HepG2 (cell line): ENCODE measurements around the gene SLC6A8. TPM values are rescaled to one million over a fixed set of nuclear protein-coding genes. Genes with fewer than 3 reads are reported as not detected.
A peak's percentile ranks its signal among the peaks of the same experiment; 100 is the strongest.

ENCODE experiments used
- ARNTL ChIP-seq: sonication (generic); formaldehyde crosslinking; IDR thresholded peaks from 2 replicates; pipeline ENCODE4 v1.4.0; 2020; ENCODE audit warnings: mild to moderate bottlenecking, missing genetic modification reagents
- LRRFIP1 ChIP-seq: sonication (generic); formaldehyde crosslinking; conservative IDR thresholded peaks from 2 replicates; pipeline ENCODE4 v1.4.0; 2020; ENCODE audit warnings: missing genetic modification reagents
- MTA3 ChIP-seq: sonication (generic); formaldehyde crosslinking; IDR thresholded peaks from 2 replicates; pipeline ENCODE4 v1.4.0; 2020; ENCODE audit warnings: missing genetic modification reagents
- MXD1 ChIP-seq: sonication (generic); formaldehyde crosslinking; IDR thresholded peaks from 2 replicates; pipeline ENCODE4 v1.4.0; 2020; ENCODE audit warnings: mild to moderate bottlenecking, missing genetic modification reagents
- PAF1 ChIP-seq: IDR thresholded peaks from 2 replicates; pipeline ENCODE4 v1.6.1; 2016; ENCODE audit warnings: missing genetic modification reagents, missing compliant biosample characterization
- RARA ChIP-seq: IDR thresholded peaks from 2 replicates; pipeline ENCODE4 v1.6.1; 2016; ENCODE audit warnings: missing genetic modification reagents, missing compliant biosample characterization
- TP53 ChIP-seq: sonication (generic); formaldehyde crosslinking; conservative IDR thresholded peaks from 2 replicates; pipeline ENCODE4 v1.4.0; 2020; ENCODE audit warnings: missing genetic modification reagents
- ZFP36L2 ChIP-seq: sonication (generic); formaldehyde crosslinking; IDR thresholded peaks from 2 replicates; pipeline ENCODE4 v1.4.0; 2020; ENCODE audit warnings: missing genetic modification reagents
- ZFYVE20 ChIP-seq: sonication (generic); formaldehyde crosslinking; IDR thresholded peaks from 2 replicates; pipeline ENCODE4 v1.8.0; 2023; ENCODE audit warnings: low read depth, mild to moderate bottlenecking, moderate library complexity, missing genetic modification reagents, borderline replicate concordance
- ZNF232 ChIP-seq: sonication (generic); formaldehyde crosslinking; IDR thresholded peaks from 2 replicates; pipeline ENCODE4 v1.4.0; 2020; ENCODE audit warnings: missing genetic modification reagents, borderline replicate concordance
- ZNF557 ChIP-seq: sonication (generic); formaldehyde crosslinking; IDR thresholded peaks from 2 replicates; pipeline ENCODE4 v1.4.0; 2020; ENCODE audit warnings: missing genetic modification reagents
- ZNF703 ChIP-seq: sonication (generic); formaldehyde crosslinking; IDR thresholded peaks from 2 replicates; pipeline ENCODE4 v1.5.1; 2020; ENCODE audit warnings: missing genetic modification reagents, mild to moderate bottlenecking, moderate library complexity, borderline replicate concordance
- ZNF709 ChIP-seq: sonication (generic); formaldehyde crosslinking; IDR thresholded peaks from 2 replicates; pipeline ENCODE4 v1.5.0; 2020; ENCODE audit warnings: mild to moderate bottlenecking, missing genetic modification reagents
- ZNF746 ChIP-seq: sonication (generic); formaldehyde crosslinking; IDR thresholded peaks from 2 replicates; pipeline ENCODE4 v1.8.0; 2022; ENCODE audit warnings: mild to moderate bottlenecking, missing genetic modification reagents
- polyA plus RNA-seq, 8 experiments: library from polyadenylated mRNA; depleted of rRNA in 3 of 8; stranded (reverse) in 7 of 8; unstranded in 1 of 8; fragments of >200 nt; fragmentation: Illumina TruSeq in 4 of 8; extraction: Trizol in 4 of 8; gene quantifications; 2 replicates each; pipeline versions ENCODE4 v1.2.1 to v1.2.3, GENCODE V29; 2011 to 2016; ENCODE audit warnings: low read depth in 4 of 8, missing spikeins in 1 of 8, mixed read lengths in 1 of 8; ENCODE audit not compliant: insufficient read depth in 1 of 8
- total RNA-seq, 5 experiments: library from RNA; depleted of rRNA; stranded (reverse); fragments of >200 nt; fragmentation: Illumina TruSeq; extraction: Trizol; gene quantifications; 2 replicates each; pipeline ENCODE4 v1.2.3, GENCODE V29; 2016; ENCODE audit warnings: low read depth in 1 of 5
- TF ChIP-seq, protein P1 (sequence below), 2 experiments: sonication (generic) in 1 of 2; formaldehyde crosslinking in 1 of 2; IDR thresholded peaks; 2 replicates each; pipeline versions ENCODE4 v1.6.1 to v1.9.0; 2014 to 2022; ENCODE audit warnings: antibody characterized with exemption in 1 of 2, borderline replicate concordance in 1 of 2, inconsistent platforms in 1 of 2, low read depth in 1 of 2, missing genetic modification reagents in 1 of 2
- TF ChIP-seq, protein P2 (sequence below): fragments of 450-650 bp; IDR thresholded peaks from 2 replicates; pipeline ENCODE4 v1.6.1; 2017; ENCODE audit warnings: mild to moderate bottlenecking
- TF ChIP-seq, protein P3 (sequence below): sonication (generic); formaldehyde crosslinking; IDR thresholded peaks from 2 replicates; pipeline ENCODE4 v1.8.0; 2023; ENCODE audit warnings: mild to moderate bottlenecking, missing genetic modification reagents

The SLC6A8 gene
- total and polyA plus RNA-seq, 2 of the 13 experiments (the other 11 are each of a cell fraction or from before 2014, with no cell fraction given): 13.9 to 176 TPM

GRCh38 chrX:153645921-153646488 is 41.7 kb upstream of the SLC6A8 start (continued):
- TF ChIP-seq, protein P1, sequence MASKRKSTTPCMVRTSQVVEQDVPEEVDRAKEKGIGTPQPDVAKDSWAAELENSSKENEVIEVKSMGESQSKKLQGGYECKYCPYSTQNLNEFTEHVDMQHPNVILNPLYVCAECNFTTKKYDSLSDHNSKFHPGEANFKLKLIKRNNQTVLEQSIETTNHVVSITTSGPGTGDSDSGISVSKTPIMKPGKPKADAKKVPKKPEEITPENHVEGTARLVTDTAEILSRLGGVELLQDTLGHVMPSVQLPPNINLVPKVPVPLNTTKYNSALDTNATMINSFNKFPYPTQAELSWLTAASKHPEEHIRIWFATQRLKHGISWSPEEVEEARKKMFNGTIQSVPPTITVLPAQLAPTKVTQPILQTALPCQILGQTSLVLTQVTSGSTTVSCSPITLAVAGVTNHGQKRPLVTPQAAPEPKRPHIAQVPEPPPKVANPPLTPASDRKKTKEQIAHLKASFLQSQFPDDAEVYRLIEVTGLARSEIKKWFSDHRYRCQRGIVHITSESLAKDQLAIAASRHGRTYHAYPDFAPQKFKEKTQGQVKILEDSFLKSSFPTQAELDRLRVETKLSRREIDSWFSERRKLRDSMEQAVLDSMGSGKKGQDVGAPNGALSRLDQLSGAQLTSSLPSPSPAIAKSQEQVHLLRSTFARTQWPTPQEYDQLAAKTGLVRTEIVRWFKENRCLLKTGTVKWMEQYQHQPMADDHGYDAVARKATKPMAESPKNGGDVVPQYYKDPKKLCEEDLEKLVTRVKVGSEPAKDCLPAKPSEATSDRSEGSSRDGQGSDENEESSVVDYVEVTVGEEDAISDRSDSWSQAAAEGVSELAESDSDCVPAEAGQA (IDR thresholded peaks at IDR 0.05; ENCODE audit: low read depth): no peak
- TF ChIP-seq, protein P1 (CRISPR knock-in tag; IDR thresholded peaks at IDR 0.05; ENCODE audit: borderline replicate concordance): no peak
- no peak for TF ChIP-seq MXD1 (CRISPR knock-in tag)
- no peak for TF ChIP-seq MTA3
- TF ChIP-seq TP53 (CRISPR knock-in tag): no peak
- no peak for TF ChIP-seq ZNF232
- TF ChIP-seq, protein P2, sequence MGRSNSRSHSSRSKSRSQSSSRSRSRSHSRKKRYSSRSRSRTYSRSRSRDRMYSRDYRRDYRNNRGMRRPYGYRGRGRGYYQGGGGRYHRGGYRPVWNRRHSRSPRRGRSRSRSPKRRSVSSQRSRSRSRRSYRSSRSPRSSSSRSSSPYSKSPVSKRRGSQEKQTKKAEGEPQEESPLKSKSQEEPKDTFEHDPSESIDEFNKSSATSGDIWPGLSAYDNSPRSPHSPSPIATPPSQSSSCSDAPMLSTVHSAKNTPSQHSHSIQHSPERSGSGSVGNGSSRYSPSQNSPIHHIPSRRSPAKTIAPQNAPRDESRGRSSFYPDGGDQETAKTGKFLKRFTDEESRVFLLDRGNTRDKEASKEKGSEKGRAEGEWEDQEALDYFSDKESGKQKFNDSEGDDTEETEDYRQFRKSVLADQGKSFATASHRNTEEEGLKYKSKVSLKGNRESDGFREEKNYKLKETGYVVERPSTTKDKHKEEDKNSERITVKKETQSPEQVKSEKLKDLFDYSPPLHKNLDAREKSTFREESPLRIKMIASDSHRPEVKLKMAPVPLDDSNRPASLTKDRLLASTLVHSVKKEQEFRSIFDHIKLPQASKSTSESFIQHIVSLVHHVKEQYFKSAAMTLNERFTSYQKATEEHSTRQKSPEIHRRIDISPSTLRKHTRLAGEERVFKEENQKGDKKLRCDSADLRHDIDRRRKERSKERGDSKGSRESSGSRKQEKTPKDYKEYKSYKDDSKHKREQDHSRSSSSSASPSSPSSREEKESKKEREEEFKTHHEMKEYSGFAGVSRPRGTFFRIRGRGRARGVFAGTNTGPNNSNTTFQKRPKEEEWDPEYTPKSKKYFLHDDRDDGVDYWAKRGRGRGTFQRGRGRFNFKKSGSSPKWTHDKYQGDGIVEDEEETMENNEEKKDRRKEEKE: no peak
- TF ChIP-seq ZNF709 (CRISPR knock-in tag): no peak
- TF ChIP-seq ARNTL: peak; percentile 30; the same call in 1 of the 2 replicates
- no peak for TF ChIP-seq ZFYVE20 (CRISPR knock-in tag)
- TF ChIP-seq ZFP36L2 (CRISPR knock-in tag): no peak
- TF ChIP-seq LRRFIP1 (CRISPR knock-in tag): no peak
- no peak for TF ChIP-seq ZNF746 (CRISPR knock-in tag)
- TF ChIP-seq, protein P3, sequence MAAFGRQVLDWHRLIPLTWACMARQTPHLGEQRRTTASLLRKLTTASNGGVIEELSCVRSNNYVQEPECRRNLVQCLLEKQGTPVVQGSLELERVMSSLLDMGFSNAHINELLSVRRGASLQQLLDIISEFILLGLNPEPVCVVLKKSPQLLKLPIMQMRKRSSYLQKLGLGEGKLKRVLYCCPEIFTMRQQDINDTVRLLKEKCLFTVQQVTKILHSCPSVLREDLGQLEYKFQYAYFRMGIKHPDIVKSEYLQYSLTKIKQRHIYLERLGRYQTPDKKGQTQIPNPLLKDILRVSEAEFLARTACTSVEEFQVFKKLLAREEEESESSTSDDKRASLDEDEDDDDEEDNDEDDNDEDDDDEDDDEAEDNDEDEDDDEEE (CRISPR knock-in tag): no peak
- peak; percentile 68 for TF ChIP-seq RARA
- TF ChIP-seq ZNF703: no peak
- TF ChIP-seq PAF1 (CRISPR knock-in tag): peak; percentile 56; the same call in 1 of the 2 replicates
- TF ChIP-seq ZNF557 (CRISPR knock-in tag): no peak
